PC-9 (cell line): ENCODE results near the gene FGF21.

Source experiments
- EZH2 ChIP-seq: fragments of 200-600 bp; sonication (generic); IDR thresholded peaks from 2 replicates; pipeline ENCODE4 v1.8.0; 2017; ENCODE audit warnings: antibody characterized with exemption, low read depth
- TF ChIP-seq, protein P1 (sequence below): fragments of 200-600 bp; sonication (generic); conservative IDR thresholded peaks from 2 replicates; pipeline ENCODE4 v1.6.1; 2017; ENCODE audit warnings: mixed run types, antibody characterized with exemption, mild to moderate bottlenecking, moderate library complexity

DNA sequence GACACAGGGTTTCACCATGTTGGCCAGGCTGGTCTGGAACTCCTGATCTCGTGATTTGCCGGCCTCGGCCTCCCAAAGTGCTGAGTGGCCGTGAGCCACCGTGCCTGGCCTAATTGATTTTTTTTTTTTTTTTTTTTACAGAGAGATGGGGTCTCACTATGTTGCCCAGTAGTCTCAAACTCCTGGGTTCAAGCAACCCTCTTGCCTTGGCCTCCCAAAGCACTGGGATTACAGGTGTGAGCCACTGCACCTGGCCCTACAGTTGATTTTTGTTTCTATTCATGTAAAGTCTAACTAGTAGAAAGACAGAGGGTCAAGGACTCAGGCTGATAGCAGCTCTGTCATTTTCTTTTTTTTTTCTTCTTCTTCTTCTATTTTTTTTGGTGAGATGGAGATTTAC lies 21.8 kb downstream of the FGF21 start:
- TF ChIP-seq, protein P1, sequence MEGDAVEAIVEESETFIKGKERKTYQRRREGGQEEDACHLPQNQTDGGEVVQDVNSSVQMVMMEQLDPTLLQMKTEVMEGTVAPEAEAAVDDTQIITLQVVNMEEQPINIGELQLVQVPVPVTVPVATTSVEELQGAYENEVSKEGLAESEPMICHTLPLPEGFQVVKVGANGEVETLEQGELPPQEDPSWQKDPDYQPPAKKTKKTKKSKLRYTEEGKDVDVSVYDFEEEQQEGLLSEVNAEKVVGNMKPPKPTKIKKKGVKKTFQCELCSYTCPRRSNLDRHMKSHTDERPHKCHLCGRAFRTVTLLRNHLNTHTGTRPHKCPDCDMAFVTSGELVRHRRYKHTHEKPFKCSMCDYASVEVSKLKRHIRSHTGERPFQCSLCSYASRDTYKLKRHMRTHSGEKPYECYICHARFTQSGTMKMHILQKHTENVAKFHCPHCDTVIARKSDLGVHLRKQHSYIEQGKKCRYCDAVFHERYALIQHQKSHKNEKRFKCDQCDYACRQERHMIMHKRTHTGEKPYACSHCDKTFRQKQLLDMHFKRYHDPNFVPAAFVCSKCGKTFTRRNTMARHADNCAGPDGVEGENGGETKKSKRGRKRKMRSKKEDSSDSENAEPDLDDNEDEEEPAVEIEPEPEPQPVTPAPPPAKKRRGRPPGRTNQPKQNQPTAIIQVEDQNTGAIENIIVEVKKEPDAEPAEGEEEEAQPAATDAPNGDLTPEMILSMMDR = no peak
- no peak for TF ChIP-seq EZH2
